Heart left ventricle (tissue), 16 donors: Measurements from ENCODE around the gene CADM2. TPM values are rescaled to one million over a fixed set of nuclear protein-coding genes. Genes with fewer than 3 reads are reported as not detected.

ENCODE experiments used
- ATAC-seq, 4 donors: fragments of 200-7000 bp; cut with Tn5 transposase; one replicate each; pipeline ENCODE4 v1.9.1; 2020 to 2022; ENCODE audit warnings: moderate library complexity in 4 of 4, mild to moderate bottlenecking in 3 of 4, moderate number of reproducible peaks in 1 of 4
- DNase-seq, 5 donors: peaks; one replicate each; pipeline ENCODE4 v3.0.0-alpha.2; 2020
- H3K27ac ChIP-seq, 12 donors: fragments of 200-600 bp; sonication (generic) in 4 of 12; one replicate each; pipeline versions ENCODE4 v1.5.0 to v1.8.0; 2016 to 2022; ENCODE audit warnings: mild to moderate bottlenecking in 2 of 12
- H3K27me3 ChIP-seq, 9 donors: fragments of 200-600 bp; sonication (generic) in 2 of 9; one replicate each; pipeline versions ENCODE4 v1.5.1 to v1.8.0; 2016 to 2022; ENCODE audit warnings: mild to moderate bottlenecking in 3 of 9
- H3K36me3 ChIP-seq, 9 donors: fragments of 200-600 bp; sonication (generic) in 2 of 9; one replicate each; pipeline versions ENCODE4 v1.5.0 to v1.8.0; 2018 to 2022; ENCODE audit warnings: mild to moderate bottlenecking in 2 of 9
- H3K4me1 ChIP-seq, 12 donors: fragments of 200-600 bp; sonication (generic) in 4 of 12; one replicate each; pipeline versions ENCODE4 v1.5.0 to v1.8.0; 2016 to 2022; ENCODE audit warnings: mild to moderate bottlenecking in 3 of 12
- H3K4me3 ChIP-seq, 12 donors: fragments of 200-600 bp; sonication (generic) in 4 of 12; one replicate each; pipeline versions ENCODE4 v1.5.0 to v1.8.0; 2017 to 2022; ENCODE audit warnings: mild to moderate bottlenecking in 9 of 12, moderate library complexity in 4 of 12
- H3K9me3 ChIP-seq, 12 donors: fragments of 200-600 bp; sonication (generic) in 4 of 12; one replicate each; pipeline versions ENCODE4 v1.5.0 to v1.8.0; 2016 to 2022; ENCODE audit warnings: mild to moderate bottlenecking in 1 of 12
- POLR2A ChIP-seq, 2 donors: fragments of 450-650 bp; IDR thresholded peaks; one replicate each; pipeline ENCODE4 v1.6.1; 2017; ENCODE audit warnings: antibody characterized with exemption in 2 of 2, mild to moderate bottlenecking in 2 of 2, moderate library complexity in 2 of 2
- WGBS, 4 donors: extraction: QIAGEN DNeasy Blood & Tissue Kit in 2 of 4; methylation state at CpG; one replicate each; pipeline versions ENCODE4 v1.1.5 to v1.1.7; 2013 to 2018; 5-methylcytosine and 5-hydroxymethylcytosine counted together
- intact Hi-C, 10 donors: fragments of 100-400 bp; cut with DNase I; formaldehyde crosslinking; loops; one replicate each; pipeline versions ENCODE4 v1.11.1 to v1.14.2; 2022
- polyA plus RNA-seq, 2 donors: library from polyadenylated mRNA; stranded (reverse); fragments of 200-250 nt; gene quantifications; one replicate each; pipeline ENCODE4 v1.2.3, GENCODE V29; 2013
- total RNA-seq, 9 donors: library from RNA; depleted of rRNA in 2 of 9; stranded (reverse); fragments of >200 nt in 2 of 9; fragmentation: NEBNext Ultra II Directional in 3 of 9; extraction: Animal tissue kit (Norgen Biotek cat#: 25700) in 3 of 9; gene quantifications; one replicate each; pipeline versions ENCODE4 v1.1.0 to v1.2.4, GENCODE V29; 2016 to 2023
- TF ChIP-seq, protein P1 (sequence below), 12 donors: fragments of 200-600 bp; sonication (generic) in 4 of 12; IDR thresholded peaks; one replicate each; pipeline versions ENCODE4 v1.5.0 to v1.8.0; 2018 to 2022; ENCODE audit warnings: antibody characterized with exemption in 12 of 12, mild to moderate bottlenecking in 5 of 12
- donor health status: ischemic (EF 13 %, LVEDD 7.1; RV severe dilation, severe dysfunction).
- donor health status: healthy with polysubstance abuse.
- donor health status: DM: no; HTN: yes; CAD: no.
- donor health status: DM: no; HTN: no; CAD: no.
- donor health status: ischemic (EF 25% LVEDD 6.9; RV normal size, moderate dysfunction).
- donor health status: ischemic (EF 25% LVEDD 5.7; RV mildly dilated, moderate dysfunction).
- donor health status: healthy.
- donor health status: DM: yes; HTN: yes; CAD: no.
- donor health status: ischemic (EF 35%, LVEDD 5.7; RV mildly dilated, moderate dysfunction).
- donor health status: nonischemic (EF 11% LVEDD 7.7; RV severe dilation, severe dysfunction).
- donor health status: DM: yes; HTN: yes; CAD: no.
- donor health status: PGD.
- donor health status: ischemic (EF 29% LVEDD 5.4; RV normal size, mild dysfunction).
- donor health status: nonischemic (EF 23%, LVEDD 6.1; RV moderate dilation, normal function).

The CADM2 gene
- total and polyA plus RNA-seq, 11 donors, result 0.19 to 2.3 (median 0.69) TPM

GRCh38 chr3:85780806-85781205 is 822.0 kb downstream of the CADM2 start:
- Histone ChIP-seq H3K4me1 (peaks cover 0 to 24% (median 0%) of the 10 kb centered on the region in 12 donors), H3K36me3 (no peaks in the 10 kb centered on the region), H3K27me3 (no peaks in the 10 kb centered on the region), H3K27ac (no peak overlapping the region), H3K4me3 (no peak overlapping the region), H3K9me3 (no peaks in the 10 kb centered on the region)
- intact Hi-C loops, result no loop called here
- TF ChIP-seq, protein P1, sequence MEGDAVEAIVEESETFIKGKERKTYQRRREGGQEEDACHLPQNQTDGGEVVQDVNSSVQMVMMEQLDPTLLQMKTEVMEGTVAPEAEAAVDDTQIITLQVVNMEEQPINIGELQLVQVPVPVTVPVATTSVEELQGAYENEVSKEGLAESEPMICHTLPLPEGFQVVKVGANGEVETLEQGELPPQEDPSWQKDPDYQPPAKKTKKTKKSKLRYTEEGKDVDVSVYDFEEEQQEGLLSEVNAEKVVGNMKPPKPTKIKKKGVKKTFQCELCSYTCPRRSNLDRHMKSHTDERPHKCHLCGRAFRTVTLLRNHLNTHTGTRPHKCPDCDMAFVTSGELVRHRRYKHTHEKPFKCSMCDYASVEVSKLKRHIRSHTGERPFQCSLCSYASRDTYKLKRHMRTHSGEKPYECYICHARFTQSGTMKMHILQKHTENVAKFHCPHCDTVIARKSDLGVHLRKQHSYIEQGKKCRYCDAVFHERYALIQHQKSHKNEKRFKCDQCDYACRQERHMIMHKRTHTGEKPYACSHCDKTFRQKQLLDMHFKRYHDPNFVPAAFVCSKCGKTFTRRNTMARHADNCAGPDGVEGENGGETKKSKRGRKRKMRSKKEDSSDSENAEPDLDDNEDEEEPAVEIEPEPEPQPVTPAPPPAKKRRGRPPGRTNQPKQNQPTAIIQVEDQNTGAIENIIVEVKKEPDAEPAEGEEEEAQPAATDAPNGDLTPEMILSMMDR (IDR thresholded peaks at IDR 0.05), result no peak
- no peak for DNase-seq
- no peak for ATAC-seq
- 84 to 90% (median 88%) methylated on average over 4 of the region's 4 CpGs for WGBS, 4 donors

DNA sequence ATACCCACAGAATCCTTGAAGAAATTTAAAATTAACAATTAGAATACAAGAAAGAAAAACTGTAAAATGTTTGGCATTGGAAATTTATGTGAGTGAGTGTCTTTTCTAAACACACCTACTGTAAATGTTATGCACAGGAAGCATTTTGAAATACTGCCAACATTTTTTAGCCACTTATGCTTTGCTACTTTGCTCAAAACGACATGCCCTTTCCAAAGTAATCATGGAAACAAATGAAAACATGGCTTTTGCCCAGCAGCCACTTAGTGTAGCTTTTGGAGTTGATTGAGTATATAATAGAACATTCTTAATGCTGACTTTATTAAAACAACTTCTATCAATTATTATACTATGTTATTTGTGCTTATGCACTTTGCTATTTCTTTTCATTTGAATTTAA is 823.0 kb downstream of the CADM2 start:
- intact Hi-C loops, result no loop called here
- no peak overlapping the region for H3K4me3 ChIP-seq
- no peak for ATAC-seq
- H3K27ac ChIP-seq, result no peak overlapping the region
- WGBS, 4 donors, result 3 to 13% (median 7%) methylated on average over 1 of the region's 1 CpG
- H3K4me1 ChIP-seq, result peaks cover 0 to 24% (median 0%) of the 10 kb centered on the region in 12 donors
- no peaks in the 10 kb centered on the region for H3K27me3 ChIP-seq
- DNase-seq, result no peak
- TF ChIP-seq POLR2A (IDR thresholded peaks at IDR 0.05), result no peak
- TF ChIP-seq, protein P1 (IDR thresholded peaks at IDR 0.05), result no peak
- no peaks in the 10 kb centered on the region for H3K36me3 ChIP-seq
- no peaks in the 10 kb centered on the region for H3K9me3 ChIP-seq

DNA sequence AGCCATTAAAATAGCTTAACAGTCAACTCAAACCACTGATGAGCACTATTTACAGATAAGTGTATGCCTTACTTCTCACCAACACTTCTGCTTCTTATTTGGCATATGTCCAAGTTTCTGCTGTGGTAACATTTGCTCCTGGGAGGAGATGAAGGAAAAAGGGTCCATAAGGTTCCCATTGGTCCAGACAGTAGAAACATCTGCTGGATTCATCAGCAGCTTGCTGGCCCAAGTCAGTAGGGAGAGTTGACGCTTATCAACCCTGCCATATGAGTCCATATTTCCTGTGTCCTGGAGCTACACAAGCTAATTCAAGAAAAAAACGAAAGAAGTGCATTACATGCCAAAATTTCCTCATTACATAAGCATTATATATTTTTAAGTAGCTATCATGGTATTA is 824.5 kb downstream of the CADM2 start:
- H3K4me1 ChIP-seq, result peaks cover 0 to 24% (median 0%) of the 10 kb centered on the region in 12 donors
- WGBS, 4 donors, result 30 to 46% (median 41%) methylated on average over 2 of the region's 2 CpGs
- peak; percentile 61 to 96 (median 79) for ATAC-seq
- TF ChIP-seq, protein P1 (IDR thresholded peaks at IDR 0.05), result no peak
- TF ChIP-seq POLR2A (IDR thresholded peaks at IDR 0.05), result no peak
- H3K9me3 ChIP-seq, result no peaks in the 10 kb centered on the region
- peak in 4 of 5 donors; percentile 23 to 35 (median 28) for DNase-seq
- intact Hi-C loops, result no loop called here
- no peak overlapping the region for H3K27ac ChIP-seq
- no peaks in the 10 kb centered on the region for H3K36me3 ChIP-seq
- H3K27me3 ChIP-seq, result no peaks in the 10 kb centered on the region
- no peak overlapping the region for H3K4me3 ChIP-seq

DNA sequence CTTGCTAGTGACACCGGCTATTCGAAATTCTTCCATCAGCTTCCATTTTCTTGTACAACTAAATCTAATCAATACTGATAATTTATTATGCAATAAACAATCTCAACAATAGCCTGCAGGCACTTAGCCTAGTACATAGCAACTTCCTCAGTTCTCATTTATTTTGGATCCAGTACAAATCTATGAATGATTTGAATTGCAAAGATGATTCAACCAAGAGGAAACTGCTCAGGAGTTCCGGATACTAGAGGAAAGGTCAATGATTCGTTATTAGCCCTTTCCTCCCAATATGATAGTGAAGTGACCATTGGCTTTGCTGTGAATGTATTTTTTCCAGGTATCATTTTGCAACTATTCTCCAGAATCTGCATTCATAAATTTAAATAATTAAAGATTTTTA is 827.0 kb downstream of the CADM2 start:
- TF ChIP-seq POLR2A (IDR thresholded peaks at IDR 0.05), result no peak
- TF ChIP-seq, protein P1 (IDR thresholded peaks at IDR 0.05), result no peak
- intact Hi-C loops, result no loop called here
- Histone ChIP-seq H3K36me3 (no peaks in the 10 kb centered on the region), H3K4me1 (peaks cover 0 to 24% (median 0%) of the 10 kb centered on the region in 12 donors), H3K9me3 (no peaks in the 10 kb centered on the region), H3K27ac (peak overlapping the region in 1 of 12 donors; percentile 3), H3K4me3 (no peak overlapping the region), H3K27me3 (no peaks in the 10 kb centered on the region)
- WGBS, 4 donors, result 52 to 66% (median 55%) methylated on average over 4 of the region's 4 CpGs
- DNase-seq (no peak), ATAC-seq (peak in 2 of 4 donors; percentile 31 to 74)
